GM20000 (cell line): ENCODE measurements around the gene DCLRE1B.

Experiments
- DNase-seq: peaks from one replicate; pipeline ENCODE4 v3.0.0; 2012; ENCODE audit warnings: low spot score
- CTCF ChIP-seq: IDR thresholded peaks from 2 replicates; pipeline ENCODE4 v1.5.1; 2012; ENCODE audit warnings: mild to moderate bottlenecking, control low read depth; ENCODE audit errors: extremely low read depth, missing control alignments

Gene DCLRE1B

GRCh38 chr1:113912594-113913311 lies 7.6 kb downstream of the DCLRE1B start:
- TF ChIP-seq CTCF, result no peak
- no peak for DNase-seq

DNA sequence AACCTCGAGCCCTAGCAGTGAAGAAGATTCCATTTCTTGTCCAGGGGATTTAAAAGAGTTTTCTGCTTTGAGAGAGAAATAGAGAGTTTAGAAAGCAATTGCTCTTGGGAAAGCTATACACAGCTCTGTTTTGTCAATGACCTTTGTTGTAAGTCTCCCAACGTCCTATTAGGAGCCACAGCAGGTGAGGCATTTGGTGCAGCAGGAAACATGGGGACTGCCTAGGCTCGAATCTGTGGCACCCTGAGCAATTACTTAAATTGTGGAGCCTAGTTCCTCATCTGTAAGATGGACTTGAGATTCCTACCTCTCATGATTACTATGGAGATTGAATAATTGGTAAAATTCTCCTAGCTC lies 8.2 kb downstream of the DCLRE1B start:
- no peak for DNase-seq
- no peak for TF ChIP-seq CTCF

GRCh38 chr1:113913887-113914664 lies 8.9 kb downstream of the DCLRE1B start:
- no peak for TF ChIP-seq CTCF
- no peak for DNase-seq

GRCh38 chr1:113916974-113917373 lies 11.8 kb downstream of the DCLRE1B start:
- no peak for DNase-seq
- no peak for TF ChIP-seq CTCF

DNA sequence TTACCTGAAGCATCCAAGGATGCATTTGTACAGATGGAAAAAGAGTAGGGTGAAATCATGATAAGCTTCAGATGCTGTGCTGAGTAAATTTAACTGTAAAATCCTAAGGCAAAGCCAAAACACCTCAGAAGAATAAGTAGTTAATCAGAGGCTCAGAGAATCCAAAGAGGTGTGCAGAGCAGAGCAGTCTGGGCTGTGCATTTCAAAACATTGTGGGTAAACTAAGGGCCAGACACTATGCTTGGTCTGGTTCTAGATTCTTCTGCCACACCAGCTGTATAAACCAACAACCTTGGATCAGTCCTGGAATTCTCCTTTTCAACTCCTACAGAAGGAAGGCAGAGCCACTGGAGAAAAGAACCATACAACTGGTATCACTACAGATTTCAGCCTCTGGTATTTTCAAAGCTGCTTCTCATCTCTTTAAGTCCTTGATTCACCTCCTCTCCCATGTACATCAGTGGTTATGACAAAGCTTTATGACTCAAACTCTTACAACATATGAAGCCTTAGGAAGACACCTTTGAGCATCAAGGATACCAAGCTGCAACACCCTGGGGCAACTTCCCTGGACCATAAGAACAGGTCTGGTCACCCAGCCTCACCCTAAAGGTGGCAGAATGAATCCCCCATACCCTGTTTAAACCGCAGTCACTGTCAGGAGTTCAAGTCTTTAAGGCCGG lies 12.4 kb downstream of the DCLRE1B start:
- TF ChIP-seq CTCF, result no peak

GRCh38 chr1:113918243-113918642 lies 13.1 kb downstream of the DCLRE1B start:
- no peak for DNase-seq
- no peak for TF ChIP-seq CTCF

More for the DNA sequence above, 12.4 kb downstream of the DCLRE1B start:
- DNase-seq, result no peak

- TF ChIP-seq CTCF, result no peak
- DNase-seq, result no peak
Observed at GRCh38 chr1:113922957-113923356, 17.8 kb downstream of the DCLRE1B start.
